GM18505 (cell line): ENCODE measurements around the gene CENPVL1.
"Not testable (repeated sequence)": the region's sequence is repeated elsewhere in the genome, so short reads cannot be mapped to it uniquely, and the experiment has no call there.

ENCODE experiments used
- ATAC-seq: cut with Tn5 transposase; IDR thresholded peaks from one replicate; pipeline ENCODE4 v1.9.1; 2021; ENCODE audit not compliant: unreplicated experiment
- POLR2A ChIP-seq: IDR thresholded peaks from 4 replicates; pipeline ENCODE4 v1.6.1; 2011; ENCODE audit warnings: borderline replicate concordance; ENCODE audit not compliant: insufficient read depth, insufficient read length; ENCODE audit errors: extremely low read depth

CENPVL1 gene

GRCh38 chrX:51710277-51711164 is at the start of gene CENPVL1:
Gene CENPVL1, plus strand, starts transcription at chrX:51710512. Its CDS starts 0 bp downstream, at chrX:51710512.
- ATAC-seq = not testable (repeated sequence)

- no peak for ATAC-seq
- TF ChIP-seq POLR2A = no peak
Measured at GRCh38 chrX:51665981-51666380, 44.3 kb upstream of the CENPVL1 start.

GRCh38 chrX:51679689-51680433 is 30.5 kb upstream of the CENPVL1 start:
- ATAC-seq = not testable (repeated sequence)

GRCh38 chrX:51681808-51682719 is 28.2 kb upstream of the CENPVL1 start:
- not testable (repeated sequence) for ATAC-seq

- ATAC-seq = not testable (repeated sequence)
Measured at GRCh38 chrX:51682720-51683062, 27.6 kb upstream of the CENPVL1 start, which contains the start of gene CENPVL2. Gene CENPVL2, minus strand, starts transcription at chrX:51682831. Its CDS starts 0 bp downstream, at chrX:51682831.

- TF ChIP-seq POLR2A = no peak
- no peak for ATAC-seq
Measured at GRCh38 chrX:51694254-51694653, 16.1 kb upstream of the CENPVL1 start.

- no peak for TF ChIP-seq POLR2A
- ATAC-seq = no peak
Measured at GRCh38 chrX:51697397-51697796, 12.9 kb upstream of the CENPVL1 start.

- ATAC-seq = not testable (repeated sequence)
Measured at GRCh38 chrX:51712943-51713647, 2.8 kb downstream of the CENPVL1 start.

GRCh38 chrX:51728202-51728601 is 17.9 kb downstream of the CENPVL1 start:
- no peak for ATAC-seq
- TF ChIP-seq POLR2A = no peak

- TF ChIP-seq POLR2A = no peak
- ATAC-seq = no peak
Measured at GRCh38 chrX:51737091-51737490, 26.8 kb downstream of the CENPVL1 start.

GRCh38 chrX:51742586-51742985 is 32.3 kb downstream of the CENPVL1 start:
- TF ChIP-seq POLR2A = no peak
- no peak for ATAC-seq

- peak; percentile 95 for ATAC-seq
- TF ChIP-seq POLR2A = peak; percentile 89
Measured at GRCh38 chrX:51743179-51743957, 33.1 kb downstream of the CENPVL1 start, which contains the start of gene GSPT2. Gene GSPT2, plus strand, starts transcription at chrX:51743442. Its CDS starts 185 bp downstream, at chrX:51743627.
